Thyroid gland (tissue), 4 donors: Measurements from ENCODE around the gene SCAF8. TPM values are rescaled to one million over a fixed set of nuclear protein-coding genes. Genes with fewer than 3 reads are reported as not detected.

Source experiments
- DNase-seq, 2 donors: peaks; one replicate each; pipeline ENCODE4 v3.0.0-alpha.2; 2019
- H3K27ac ChIP-seq, 3 donors: fragments of 200-600 bp; sonication (generic); 1 replicate in 2 of 3; 2 replicates in 1 of 3; pipeline ENCODE4 v1.5.1; 2016 to 2019; ENCODE audit warnings: mild to moderate bottlenecking in 1 of 3, moderate library complexity in 1 of 3
- H3K27me3 ChIP-seq: fragments of 200-600 bp; sonication (generic); one replicate; pipeline ENCODE4 v1.5.1; 2019
- H3K36me3 ChIP-seq, 2 donors: fragments of 200-600 bp; sonication (generic); one replicate each; pipeline ENCODE4 v1.5.1; 2016 to 2019
- H3K4me1 ChIP-seq, 2 donors: fragments of 200-600 bp; sonication (generic); one replicate each; pipeline ENCODE4 v1.5.1; 2017 to 2019
- H3K4me3 ChIP-seq, 3 donors: fragments of 200-600 bp; sonication (generic); replicated peaks in 1 of 3; 1 replicate in 2 of 3; 2 replicates in 1 of 3; pipeline ENCODE4 v1.5.1; 2016; ENCODE audit warnings: mild to moderate bottlenecking in 1 of 3
- H3K9me3 ChIP-seq: fragments of 200-600 bp; sonication (generic); one replicate; pipeline ENCODE4 v1.5.1; 2017
- CTCF ChIP-seq, 6 experiments: fragments of 200-600 bp in 3 of 6; fragments of 450-650 bp in 3 of 6; sonication (generic) in 3 of 6; IDR thresholded peaks; one replicate each; pipeline ENCODE4 v1.5.1; 2016 to 2019; ENCODE audit warnings: antibody characterized with exemption in 6 of 6, mild to moderate bottlenecking in 2 of 6, inconsistent platforms in 1 of 6, moderate library complexity in 1 of 6
- POLR2A ChIP-seq, 2 donors: fragments of 450-650 bp; IDR thresholded peaks; one replicate each; pipeline ENCODE4 v1.6.1; 2017; ENCODE audit warnings: antibody characterized with exemption in 2 of 2, mild to moderate bottlenecking in 2 of 2, moderate library complexity in 1 of 2
- WGBS, 2 donors: methylation state at CpG; one replicate each; pipeline ENCODE4 v1.1.5; 2017; 5-methylcytosine and 5-hydroxymethylcytosine counted together
- intact Hi-C: fragments of 100-400 bp; cut with DNase I; formaldehyde crosslinking; loops from one replicate; pipeline ENCODE4 v1.15.1; 2023
- total RNA-seq, 4 donors: library from RNA; depleted of rRNA; stranded (reverse); fragments of >200 nt; gene quantifications; one replicate each; pipeline ENCODE4 v1.2.3, GENCODE V29; 2016

Gene SCAF8, protein sequence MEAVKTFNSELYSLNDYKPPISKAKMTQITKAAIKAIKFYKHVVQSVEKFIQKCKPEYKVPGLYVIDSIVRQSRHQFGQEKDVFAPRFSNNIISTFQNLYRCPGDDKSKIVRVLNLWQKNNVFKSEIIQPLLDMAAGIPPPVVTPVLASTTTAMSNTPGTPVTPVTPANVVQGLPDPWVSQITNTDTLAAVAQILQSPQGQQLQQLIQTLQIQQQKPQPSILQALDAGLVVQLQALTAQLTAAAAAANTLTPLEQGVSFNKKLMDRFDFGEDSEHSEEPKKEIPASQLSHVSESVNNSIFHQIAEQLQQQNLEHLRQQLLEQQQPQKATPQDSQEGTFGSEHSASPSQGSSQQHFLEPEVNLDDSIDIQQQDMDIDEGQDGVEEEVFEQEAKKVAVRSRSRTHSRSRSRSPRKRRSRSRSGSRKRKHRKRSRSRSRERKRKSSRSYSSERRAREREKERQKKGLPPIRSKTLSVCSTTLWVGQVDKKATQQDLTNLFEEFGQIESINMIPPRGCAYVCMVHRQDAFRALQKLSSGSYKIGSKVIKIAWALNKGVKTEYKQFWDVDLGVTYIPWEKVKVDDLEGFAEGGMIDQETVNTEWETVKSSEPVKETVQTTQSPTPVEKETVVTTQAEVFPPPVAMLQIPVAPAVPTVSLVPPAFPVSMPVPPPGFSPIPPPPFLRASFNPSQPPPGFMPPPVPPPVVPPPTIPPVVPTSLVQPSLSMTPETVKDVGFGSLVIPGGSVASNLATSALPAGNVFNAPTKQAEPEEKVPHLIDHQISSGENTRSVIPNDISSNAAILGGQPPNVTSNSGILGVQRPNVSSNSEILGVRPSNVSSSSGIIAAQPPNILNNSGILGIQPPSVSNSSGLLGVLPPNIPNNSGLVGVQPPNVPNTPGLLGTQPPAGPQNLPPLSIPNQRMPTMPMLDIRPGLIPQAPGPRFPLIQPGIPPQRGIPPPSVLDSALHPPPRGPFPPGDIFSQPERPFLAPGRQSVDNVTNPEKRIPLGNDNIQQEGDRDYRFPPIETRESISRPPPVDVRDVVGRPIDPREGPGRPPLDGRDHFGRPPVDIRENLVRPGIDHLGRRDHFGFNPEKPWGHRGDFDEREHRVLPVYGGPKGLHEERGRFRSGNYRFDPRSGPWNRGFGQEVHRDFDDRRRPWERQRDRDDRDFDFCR (N-terminal part only)
- 10 to 100 TPM; 60.9 to 88.8 (median 65.1) TPM for total RNA-seq

- TF ChIP-seq POLR2A (IDR thresholded peaks at IDR 0.05) (peak in 1 of 2 donors; percentile 73), CTCF (IDR thresholded peaks at IDR 0.05) (peak; percentile 32 to 97 (median 82))
- H3K4me1 ChIP-seq: peaks cover 26 to 38% of the 10 kb centered on the region in 2 donors
Observed at GRCh38 chr6:154733183-154733625, at the start of gene SCAF8. SCAF8 (plus strand) TSS chr6:154733416; CDS start chr6:154733901, 485 bp downstream.

DNA sequence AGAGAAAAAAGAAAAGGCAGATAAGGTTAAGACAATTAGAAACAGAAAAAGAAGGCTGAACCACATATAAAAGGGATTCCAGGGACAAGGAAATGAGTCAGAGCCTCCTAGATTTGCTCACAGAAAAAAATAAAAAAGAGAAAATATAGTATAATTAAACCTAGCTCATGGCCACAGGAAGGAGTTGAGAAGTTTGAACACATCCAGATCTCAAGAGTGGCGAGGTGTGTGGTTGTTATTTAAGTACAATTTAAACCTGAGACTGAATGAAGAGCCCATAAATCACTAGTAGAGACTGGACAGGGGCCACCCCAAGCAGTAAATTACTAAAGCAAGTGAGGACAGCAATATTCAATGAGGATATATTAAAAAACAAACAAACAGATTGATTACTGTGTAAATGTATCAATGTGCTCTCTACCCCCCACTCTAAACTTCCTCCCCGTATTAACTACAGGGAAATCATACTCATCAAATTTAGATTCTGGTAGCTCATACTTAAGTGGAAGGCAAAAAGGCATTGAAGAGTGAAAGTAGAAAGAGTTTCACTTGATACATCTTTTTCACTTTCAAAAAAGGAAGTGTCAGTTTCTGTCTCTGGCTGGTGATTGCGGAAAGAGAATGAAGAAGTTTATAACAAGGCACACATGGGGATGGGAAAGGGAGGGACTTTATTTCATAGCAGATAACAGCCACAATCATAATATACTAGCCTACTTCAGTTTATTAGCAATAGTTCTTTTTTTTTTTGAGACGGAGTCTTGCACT is 49.3 kb upstream of the SCAF8 start:
- H3K4me3 ChIP-seq: no peak overlapping the region
- DNase-seq: no peak
- TF ChIP-seq CTCF (IDR thresholded peaks at IDR 0.05): no peak
- TF ChIP-seq POLR2A (IDR thresholded peaks at IDR 0.05): no peak
- 68 to 75% methylated on average over 4 of the region's 4 CpGs for WGBS, 2 donors
- no peaks in the 10 kb centered on the region for H3K9me3 ChIP-seq
- intact Hi-C loops: no loop called here
- H3K27me3 ChIP-seq: no peaks in the 10 kb centered on the region
- no peak overlapping the region for H3K27ac ChIP-seq
- no peaks in the 10 kb centered on the region for H3K36me3 ChIP-seq
- H3K4me1 ChIP-seq: no peaks in the 10 kb centered on the region

More at GRCh38 chr6:154733183-154733625, at the start of gene SCAF8:
- H3K27ac ChIP-seq: peak within 1 kb of the TSS; percentile 100
- intact Hi-C loops: loop anchor here (10.0 kb wide), 1 partner anchor 58 kb away; no protein-coding TSS in a partner anchor
- no peaks in the 10 kb centered on the region for H3K27me3 ChIP-seq
- peak; percentile 75 to 81 for DNase-seq
- no peaks in the 10 kb centered on the region for H3K36me3 ChIP-seq
- peak within 1 kb of the TSS; percentile 89 to 99 (median 98) for H3K4me3 ChIP-seq
- 1% methylated on average over 15 to 38 of the region's 61 CpGs for WGBS, 2 donors
- no peaks in the 10 kb centered on the region for H3K9me3 ChIP-seq

GRCh38 chr6:154686162-154686561 is 47.1 kb upstream of the SCAF8 start:
- intact Hi-C loops: no loop called here
- no peaks in the 10 kb centered on the region for H3K27me3 ChIP-seq
- DNase-seq: no peak
- TF ChIP-seq POLR2A (IDR thresholded peaks at IDR 0.05) (no peak), CTCF (IDR thresholded peaks at IDR 0.05) (no peak)
- H3K4me3 ChIP-seq: no peak overlapping the region
- H3K36me3 ChIP-seq: no peaks in the 10 kb centered on the region
- no peaks in the 10 kb centered on the region for H3K9me3 ChIP-seq
- peaks cover 0 to 4% of the 10 kb centered on the region in 2 donors for H3K4me1 ChIP-seq
- H3K27ac ChIP-seq: no peak overlapping the region
- 85 to 96% methylated on average over 1 of the region's 1 CpG for WGBS, 2 donors

GRCh38 chr6:154689493-154690255 is 43.5 kb upstream of the SCAF8 start:
- no peaks in the 10 kb centered on the region for H3K27me3 ChIP-seq
- no peaks in the 10 kb centered on the region for H3K9me3 ChIP-seq
- H3K4me1 ChIP-seq: peaks cover 0 to 4% of the 10 kb centered on the region in 2 donors
- H3K36me3 ChIP-seq: no peaks in the 10 kb centered on the region
- 86 to 88% methylated on average over 5 of the region's 5 CpGs for WGBS, 2 donors
- H3K27ac ChIP-seq: no peak overlapping the region
- TF ChIP-seq POLR2A (IDR thresholded peaks at IDR 0.05): no peak
- TF ChIP-seq CTCF (IDR thresholded peaks at IDR 0.05): no peak
- DNase-seq: no peak
- intact Hi-C loops: no loop called here
- no peak overlapping the region for H3K4me3 ChIP-seq
